Loucy (cell line): ENCODE measurements around the gene FIGNL2.

Source experiments
- H2AFZ ChIP-seq: fragments of 200-600 bp; sonication (generic); 2 replicates; pipeline ENCODE4 v1.6.0; 2016; ENCODE audit warnings: antibody characterized with exemption, mild to moderate bottlenecking, low read length, moderate library complexity
- H3F3A ChIP-seq: fragments of 200-600 bp; 2 replicates; pipeline ENCODE4 v1.6.0; 2016; ENCODE audit warnings: antibody characterized with exemption, low read depth, mild to moderate bottlenecking
- H3K27me3 ChIP-seq: fragments of 200-600 bp; sonication (generic); 2 replicates; pipeline ENCODE4 v1.6.1; 2014; ENCODE audit warnings: low read length, mild to moderate bottlenecking; ENCODE audit not compliant: insufficient read depth, poor library complexity, severe bottlenecking
- H3K36me3 ChIP-seq: fragments of 200-600 bp; sonication (generic); 2 replicates; pipeline ENCODE4 v1.6.1; 2016; ENCODE audit warnings: low read length; ENCODE audit not compliant: insufficient read depth
- H3K4me1 ChIP-seq: fragments of 200-600 bp; sonication (generic); 2 replicates; pipeline ENCODE4 v1.5.1; 2014; ENCODE audit warnings: low read length, mild to moderate bottlenecking; ENCODE audit not compliant: insufficient read depth, poor library complexity, severe bottlenecking
- H3K4me2 ChIP-seq: fragments of 200-600 bp; sonication (generic); 2 replicates; pipeline ENCODE4 v1.6.0; 2014; ENCODE audit warnings: antibody characterized with exemption, low read length, low read depth, mild to moderate bottlenecking; ENCODE audit not compliant: poor library complexity, severe bottlenecking
- H3K4me3 ChIP-seq: fragments of 200-600 bp; sonication (generic); 2 replicates; pipeline ENCODE4 v1.5.1; 2014; ENCODE audit warnings: low read length, mild to moderate bottlenecking, mixed read lengths; ENCODE audit not compliant: poor library complexity, severe bottlenecking
- H3K79me2 ChIP-seq: fragments of 200-600 bp; sonication (generic); 2 replicates; pipeline ENCODE4 v1.6.1; 2014; ENCODE audit warnings: low read length; ENCODE audit not compliant: insufficient read depth
- H3K9ac ChIP-seq: fragments of 200-600 bp; sonication (generic); 2 replicates; pipeline ENCODE4 v1.6.0; 2014; ENCODE audit warnings: mild to moderate bottlenecking, low read depth, low read length, moderate library complexity; ENCODE audit not compliant: poor library complexity, severe bottlenecking
- H3K9me2 ChIP-seq: fragments of 200-600 bp; sonication (generic); replicated peaks from 2 replicates; pipeline ENCODE4 v1.6.1; 2016; ENCODE audit warnings: low read depth, low read length, mixed read lengths
- H3K9me3 ChIP-seq: fragments of 200-600 bp; sonication (generic); 2 replicates; pipeline ENCODE4 v1.6.1; 2014; ENCODE audit warnings: mild to moderate bottlenecking, antibody characterized with exemption, low read length, low read depth; ENCODE audit not compliant: insufficient read depth
- H4K20me1 ChIP-seq: fragments of 200-600 bp; sonication (generic); 2 replicates; pipeline ENCODE4 v1.6.0; 2014; ENCODE audit warnings: antibody characterized with exemption, low read length, mild to moderate bottlenecking; ENCODE audit not compliant: insufficient read depth, poor library complexity, severe bottlenecking
- CTCF ChIP-seq: fragments of 200-600 bp; sonication (generic); conservative IDR thresholded peaks from 2 replicates; pipeline ENCODE4 v1.5.1; 2014; ENCODE audit warnings: mild to moderate bottlenecking, antibody characterized with exemption, low read length
- EZH2phosphoT487 ChIP-seq: fragments of 200-600 bp; IDR thresholded peaks from 2 replicates; pipeline ENCODE4 v1.6.1; 2018; ENCODE audit warnings: antibody characterized with exemption, mild to moderate bottlenecking, moderate library complexity, borderline replicate concordance

The FIGNL2 gene

DNA sequence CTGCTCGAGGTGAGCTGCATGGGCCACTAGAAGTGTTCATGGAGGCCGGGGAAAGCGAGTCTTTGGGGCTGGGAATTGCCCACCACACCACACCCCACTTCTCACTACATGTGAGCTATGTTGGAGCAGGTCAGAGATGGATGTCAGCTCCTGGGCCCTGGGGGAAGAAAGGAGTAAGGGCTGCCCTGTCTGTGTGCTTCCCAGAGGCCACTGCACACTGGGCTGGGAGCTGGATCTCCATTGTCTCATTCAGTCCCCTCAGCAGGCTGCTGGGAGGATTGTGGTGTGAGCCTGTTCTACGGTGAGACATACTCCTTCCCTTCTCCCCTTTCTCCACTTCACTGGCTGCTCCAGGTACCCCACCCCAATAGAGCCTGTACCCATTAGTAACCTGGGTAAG, 10.5 kb downstream of the FIGNL2 start:
- Histone ChIP-seq H3K9me2 (no peaks in the 10 kb centered on the region), H3K27me3 (no peaks in the 10 kb centered on the region), H3K4me3 (no peak overlapping the region), H3K4me2 (no peak overlapping the region), H4K20me1 (no peaks in the 10 kb centered on the region), H3K79me2 (no peaks in the 10 kb centered on the region), H3F3A (no peaks in the 10 kb centered on the region), H3K9ac (no peak overlapping the region), H3K9me3 (no peaks in the 10 kb centered on the region), H3K4me1 (no peaks in the 10 kb centered on the region), H2AFZ (no peak overlapping the region), H3K36me3 (no peaks in the 10 kb centered on the region)
- TF ChIP-seq CTCF (no peak), EZH2phosphoT487 (no peak)

- H3K9ac ChIP-seq = no peak overlapping the region
- no peaks in the 10 kb centered on the region for H3K27me3 ChIP-seq
- no peaks in the 10 kb centered on the region for H3K79me2 ChIP-seq
Observed at GRCh38 chr12:51837286-51837685, 11.2 kb downstream of the FIGNL2 start.

DNA sequence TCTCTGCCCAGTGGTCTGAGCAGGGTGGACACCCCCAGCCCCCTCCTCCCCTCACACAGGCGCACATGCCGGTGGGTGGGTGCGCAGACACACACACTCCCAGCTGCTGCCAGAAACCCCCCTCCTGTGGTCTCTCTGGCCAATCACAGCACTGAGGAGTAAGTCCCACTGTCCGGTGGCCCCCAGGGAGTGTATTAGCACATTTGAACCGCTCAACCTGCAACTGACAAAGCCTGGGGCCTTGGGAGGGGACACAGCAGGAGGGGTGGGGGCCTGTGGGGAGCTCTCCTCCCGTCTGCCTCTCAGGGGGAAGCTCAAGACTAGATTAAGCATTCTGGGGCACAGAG, 11.7 kb downstream of the FIGNL2 start:
- Histone ChIP-seq H3F3A (no peaks in the 10 kb centered on the region), H3K4me2 (no peak overlapping the region), H3K4me3 (no peak overlapping the region), H3K9me2 (no peaks in the 10 kb centered on the region), H2AFZ (no peak overlapping the region), H3K4me1 (peaks cover 4% of the 10 kb centered on the region), H4K20me1 (no peaks in the 10 kb centered on the region), H3K9ac (no peak overlapping the region), H3K36me3 (no peaks in the 10 kb centered on the region), H3K79me2 (no peaks in the 10 kb centered on the region), H3K9me3 (no peaks in the 10 kb centered on the region), H3K27me3 (no peaks in the 10 kb centered on the region)
- TF ChIP-seq CTCF (no peak), EZH2phosphoT487 (no peak)

More at GRCh38 chr12:51837286-51837685, 11.2 kb downstream of the FIGNL2 start:
- Histone ChIP-seq H3K4me3 (no peak overlapping the region), H3F3A (no peaks in the 10 kb centered on the region), H3K4me1 (peaks cover 4% of the 10 kb centered on the region), H3K9me2 (no peaks in the 10 kb centered on the region), H4K20me1 (no peaks in the 10 kb centered on the region), H3K36me3 (no peaks in the 10 kb centered on the region), H2AFZ (no peak overlapping the region), H3K9me3 (no peaks in the 10 kb centered on the region), H3K4me2 (no peak overlapping the region)
- no peak for TF ChIP-seq CTCF
- no peak for TF ChIP-seq EZH2phosphoT487
